GM12892 (cell line): ENCODE measurements around the gene TNFRSF8.
A peak's percentile ranks its signal among the peaks of the same experiment; 100 is the strongest.

ENCODE experiments used
- POLR2A ChIP-seq: IDR thresholded peaks from 2 replicates; pipeline ENCODE4 v1.6.1; 2011; ENCODE audit warnings: low read depth, low read length, control low read depth
- POLR2AphosphoS5 ChIP-seq: IDR thresholded peaks from 2 replicates; pipeline ENCODE4 v1.6.1; 2011; ENCODE audit warnings: low read depth, low read length, control low read depth
- TAF1 ChIP-seq: IDR thresholded peaks from 2 replicates; pipeline ENCODE4 v1.6.1; 2011; ENCODE audit warnings: low read depth, mild to moderate bottlenecking, control low read depth, low read length, borderline replicate concordance

DNA sequence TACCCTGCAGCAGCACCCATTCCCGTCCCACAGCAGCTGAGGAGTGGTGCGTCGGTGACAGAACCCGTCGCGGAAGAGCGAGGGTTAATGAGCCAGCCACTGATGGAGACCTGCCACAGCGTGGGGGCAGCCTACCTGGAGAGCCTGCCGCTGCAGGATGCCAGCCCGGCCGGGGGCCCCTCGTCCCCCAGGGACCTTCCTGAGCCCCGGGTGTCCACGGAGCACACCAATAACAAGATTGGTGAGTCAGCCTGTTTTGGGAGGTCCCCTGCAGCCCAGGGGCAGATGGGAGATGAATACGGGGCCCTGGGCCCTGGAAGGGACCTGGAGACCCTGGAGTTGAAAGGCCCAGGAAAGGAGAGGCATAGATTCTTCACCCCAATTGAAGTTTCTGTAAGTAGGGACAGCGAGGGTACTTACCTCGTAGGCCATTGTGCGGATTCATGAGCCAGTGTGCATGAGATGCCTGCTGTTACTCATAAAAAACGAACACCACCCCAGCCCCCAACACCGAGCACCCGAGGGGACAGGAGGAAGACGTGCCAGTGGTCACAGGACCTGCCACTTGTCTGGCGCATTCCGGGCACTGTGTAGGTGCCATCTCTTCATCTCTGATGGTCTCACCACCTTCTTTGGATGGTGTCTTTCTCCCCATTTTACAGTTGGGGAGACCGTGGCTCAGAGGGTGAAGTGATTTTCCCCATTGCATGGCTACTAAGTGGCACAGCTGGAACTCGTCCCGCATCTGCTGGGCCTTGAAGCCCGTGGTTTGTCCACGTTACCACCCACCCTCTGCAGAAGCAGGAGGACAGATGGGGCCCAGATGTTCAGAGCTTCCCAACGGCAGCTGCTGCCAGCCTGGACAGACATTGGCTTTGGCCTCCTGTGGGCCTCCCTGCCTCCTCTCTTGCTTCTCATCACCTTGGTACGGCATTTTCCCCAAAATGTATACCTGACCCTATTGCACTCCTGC is 75.4 kb downstream of the TNFRSF8 start:
- TF ChIP-seq TAF1 (no peak), POLR2AphosphoS5 (no peak; the same call in 1 of the 2 replicates), POLR2A (peak; percentile 22; the same call in 1 of the 2 replicates)
